Ammon's horn (tissue), 1 donor: ENCODE data around the gene DIS3L2.
"Not testable (repeated sequence)": the region's sequence is repeated elsewhere in the genome, so short reads cannot be mapped to it uniquely, and the experiment has no call there.

Source experiments
- DNase-seq: peaks from one replicate; pipeline ENCODE4 v3.0.0-alpha.2; 2016; ENCODE audit warnings: low spot score

DIS3L2 gene

GRCh38 chr2:232349946-232350635 lies 388.6 kb downstream of the DIS3L2 start:
- DNase-seq: no peak

GRCh38 chr2:232350804-232351685 lies 389.5 kb downstream of the DIS3L2 start:
- DNase-seq: no peak

GRCh38 chr2:232351686-232352510 lies 390.4 kb downstream of the DIS3L2 start:
- no peak for DNase-seq

GRCh38 chr2:232352511-232353091 lies 391.1 kb downstream of the DIS3L2 start:
- DNase-seq: no peak

GRCh38 chr2:232353096-232353495 lies 391.6 kb downstream of the DIS3L2 start:
- DNase-seq: no peak

GRCh38 chr2:232353660-232354059 lies 392.1 kb downstream of the DIS3L2 start:
- no peak for DNase-seq

- DNase-seq: no peak
Measured at GRCh38 chr2:232354069-232354468, 392.6 kb downstream of the DIS3L2 start.

- DNase-seq: no peak
Measured at GRCh38 chr2:232361646-232362045, 400.1 kb downstream of the DIS3L2 start.

GRCh38 chr2:232362174-232362900 lies 400.8 kb downstream of the DIS3L2 start:
- no peak for DNase-seq

GRCh38 chr2:232363064-232363783 lies 401.7 kb downstream of the DIS3L2 start:
- not testable (repeated sequence) for DNase-seq

- DNase-seq: no peak
Measured at GRCh38 chr2:232363784-232364615, 402.5 kb downstream of the DIS3L2 start.

GRCh38 chr2:232364806-232365594 lies 403.5 kb downstream of the DIS3L2 start:
- not testable (repeated sequence) for DNase-seq

GRCh38 chr2:232365621-232366321 lies 404.3 kb downstream of the DIS3L2 start:
- DNase-seq: no peak

GRCh38 chr2:232366461-232366860 lies 404.9 kb downstream of the DIS3L2 start:
- not testable (repeated sequence) for DNase-seq

- no peak for DNase-seq
Measured at GRCh38 chr2:232367016-232367415, 405.5 kb downstream of the DIS3L2 start.

- DNase-seq: no peak
Measured at GRCh38 chr2:232367591-232368233, 406.2 kb downstream of the DIS3L2 start.

- no peak for DNase-seq
Measured at GRCh38 chr2:232368311-232368731, 406.8 kb downstream of the DIS3L2 start.
